Medulla oblongata (tissue), 1 donor: ENCODE measurements around the gene SNU13.
A peak's percentile ranks its signal among the peaks of the same experiment; 100 is the strongest.
"Not testable (repeated sequence)": the region's sequence is repeated elsewhere in the genome, so short reads cannot be mapped to it uniquely, and the experiment has no call there.

Source experiments
- DNase-seq: peaks from one replicate; pipeline ENCODE4 v3.0.0-alpha.2; 2015; ENCODE audit errors: extremely low spot score

SNU13 gene

GRCh38 chr22:41688365-41689211 is at the start of gene SNU13:
Gene SNU13, minus strand, starts transcription at chr22:41688867. Its CDS starts 71 bp downstream, at chr22:41688796.
- peak; percentile 92 for DNase-seq

GRCh38 chr22:41733241-41733640 is 44.6 kb upstream of the SNU13 start:
- DNase-seq: not testable (repeated sequence)

- no peak for DNase-seq
Observed at GRCh38 chr22:41732096-41732772, 43.6 kb upstream of the SNU13 start.

DNA sequence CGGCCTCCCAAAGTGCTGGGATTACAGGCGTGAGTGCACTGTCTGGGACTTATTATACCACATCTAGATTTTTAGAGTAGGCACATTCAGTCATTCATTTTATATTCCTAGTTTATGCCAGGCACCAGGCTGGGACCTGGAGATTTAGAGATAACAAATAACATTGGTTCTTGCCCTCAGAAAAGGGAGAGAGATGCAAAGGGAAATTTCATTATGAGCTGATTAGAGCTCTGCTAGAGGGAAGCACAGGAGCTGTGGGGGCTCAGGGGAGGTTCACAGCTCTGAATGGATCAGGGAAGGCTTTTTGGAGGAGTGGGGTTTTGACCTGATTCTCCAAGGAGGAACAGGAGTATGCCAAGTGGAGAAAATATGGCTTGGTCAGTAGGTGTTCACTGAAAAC is 42.9 kb upstream of the SNU13 start:
- DNase-seq: no peak

- DNase-seq: no peak
Observed at GRCh38 chr22:41725510-41726110, 36.9 kb upstream of the SNU13 start.

DNA sequence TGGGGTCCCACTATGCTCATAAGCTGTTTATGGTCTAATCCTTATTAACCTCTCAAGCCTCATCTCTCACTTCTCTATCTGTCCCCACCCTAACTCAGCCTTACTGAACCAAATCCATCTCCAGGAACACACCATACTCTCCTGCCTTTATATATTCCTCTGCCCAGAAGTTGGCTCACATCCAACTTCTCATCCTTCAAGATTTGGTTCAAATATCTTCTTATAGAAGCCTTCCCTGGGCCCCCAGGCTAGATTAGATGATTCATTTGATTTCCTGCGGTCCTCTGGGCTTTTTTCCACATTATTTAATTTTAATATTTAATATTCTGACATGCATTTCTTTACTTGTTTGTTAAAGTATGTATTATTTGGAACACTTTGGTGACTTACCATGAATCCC is 33.8 kb upstream of the SNU13 start:
- DNase-seq: no peak

DNA sequence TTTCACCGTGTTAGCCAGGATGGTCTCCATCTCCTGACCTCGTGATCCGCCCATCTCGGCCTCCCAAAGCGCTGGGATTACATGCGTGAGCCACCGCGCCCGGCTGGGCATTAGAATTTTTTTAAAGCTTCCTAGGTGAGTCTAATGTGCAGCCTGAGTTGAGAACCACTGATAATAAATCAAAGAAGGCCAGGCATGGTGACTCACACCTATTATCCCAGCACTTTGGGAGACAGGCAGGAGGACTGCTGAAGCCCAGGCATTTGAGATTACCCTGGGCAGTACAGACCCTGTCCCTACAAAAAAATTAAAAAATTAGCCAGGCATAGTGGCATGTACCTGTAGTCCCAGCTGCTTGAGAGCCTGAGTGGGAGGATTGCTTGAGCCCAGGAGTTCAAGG is 24.3 kb upstream of the SNU13 start:
- no peak for DNase-seq

GRCh38 chr22:41709341-41709740 is 20.7 kb upstream of the SNU13 start:
- DNase-seq: no peak

GRCh38 chr22:41702763-41703162 is 14.1 kb upstream of the SNU13 start:
- no peak for DNase-seq

DNA sequence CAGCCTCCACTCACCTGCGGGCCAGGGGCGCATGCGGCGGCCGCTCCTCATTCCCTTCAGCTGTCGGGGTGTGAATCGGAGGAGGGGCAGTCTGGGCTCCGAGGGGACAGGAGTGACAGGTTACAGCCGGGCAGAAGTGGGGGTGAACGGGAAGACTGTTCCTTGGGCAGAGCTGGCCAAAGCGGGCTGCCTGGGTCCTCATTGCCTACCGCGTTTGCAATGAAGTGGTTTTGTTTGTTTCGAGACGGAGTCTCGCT is 11.4 kb upstream of the SNU13 start:
- no peak for DNase-seq

GRCh38 chr22:41699264-41700107 is 10.8 kb upstream of the SNU13 start, which contains the start of gene MEI1:
Gene MEI1, plus strand, starts transcription at chr22:41699503. Its CDS starts 36 bp downstream, at chr22:41699539.
- peak; percentile 90 for DNase-seq

GRCh38 chr22:41697126-41697775 is 8.6 kb upstream of the SNU13 start:
- peak; percentile 95 for DNase-seq

DNA sequence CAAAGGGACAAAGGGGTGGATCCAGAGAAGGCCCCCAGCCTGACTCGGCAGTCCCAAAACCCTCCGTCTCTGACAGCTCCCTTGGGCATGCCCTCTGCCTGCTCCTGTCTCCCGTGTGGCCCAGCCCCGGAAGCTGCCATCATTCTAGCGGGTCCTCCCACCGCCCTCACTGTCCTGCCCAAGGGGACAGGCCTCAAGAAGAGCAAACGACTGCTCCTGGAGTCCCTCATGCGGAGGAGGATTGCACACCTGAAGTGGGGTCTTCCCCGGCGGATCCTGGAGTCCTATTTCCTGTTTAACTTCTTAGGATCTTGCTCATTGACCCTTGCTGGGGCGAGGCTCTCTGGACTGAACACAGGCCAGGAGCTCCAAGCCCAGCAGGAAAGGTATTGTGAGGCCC is 8.0 kb upstream of the SNU13 start:
- DNase-seq: no peak

DNA sequence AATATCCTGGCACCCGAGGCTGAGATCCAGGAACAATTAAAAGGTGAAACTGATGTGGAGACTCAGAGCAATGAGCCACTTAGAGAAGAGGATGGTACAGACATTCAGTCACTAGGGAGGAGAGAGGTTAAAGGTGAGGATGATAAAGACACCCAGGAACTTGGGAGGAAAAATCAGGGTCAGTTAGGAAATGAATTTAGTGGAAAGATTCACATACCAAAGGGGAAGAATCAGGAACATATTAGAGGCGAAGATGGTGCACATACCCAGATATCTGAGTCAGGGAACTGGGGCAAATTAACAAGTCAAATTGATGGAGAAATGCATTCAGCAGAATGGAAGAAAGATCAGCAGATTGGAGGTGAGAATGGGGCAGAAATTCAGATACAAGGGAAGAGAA is 6.5 kb upstream of the SNU13 start:
- no peak for DNase-seq

GRCh38 chr22:41690476-41690875 is 1.8 kb upstream of the SNU13 start:
- DNase-seq: no peak

DNA sequence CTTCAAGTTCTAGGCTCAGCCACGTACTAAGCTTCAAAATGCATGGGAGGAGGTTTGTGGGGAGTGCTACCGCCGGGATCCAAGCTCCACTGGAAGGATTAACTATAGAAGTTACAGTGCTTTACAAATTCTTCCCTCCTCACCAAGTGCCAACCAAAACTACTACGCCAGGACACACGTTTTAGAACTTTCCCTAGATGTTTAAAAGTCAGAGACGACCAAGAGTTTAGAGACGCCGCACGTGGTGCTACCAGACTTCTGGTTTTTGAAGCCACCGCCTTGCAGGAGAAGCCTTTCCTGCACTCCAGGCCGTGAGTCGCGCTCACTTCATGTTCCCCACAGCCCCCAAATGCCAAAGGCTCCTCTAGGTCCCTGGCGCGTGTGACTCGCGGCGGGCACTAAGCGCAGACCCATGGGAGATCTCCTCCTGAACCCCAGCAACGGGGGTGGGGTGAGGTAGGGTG is 734 bp downstream of the SNU13 start:
- peak; percentile 28 for DNase-seq

GRCh38 chr22:41686890-41687289 is 1.8 kb downstream of the SNU13 start:
- not testable (repeated sequence) for DNase-seq

- no peak for DNase-seq
Observed at GRCh38 chr22:41684194-41684593, 4.5 kb downstream of the SNU13 start.

GRCh38 chr22:41683616-41684015 is 5.1 kb downstream of the SNU13 start:
- DNase-seq: no peak

- no peak for DNase-seq
Observed at GRCh38 chr22:41683052-41683451, 5.6 kb downstream of the SNU13 start.

DNA sequence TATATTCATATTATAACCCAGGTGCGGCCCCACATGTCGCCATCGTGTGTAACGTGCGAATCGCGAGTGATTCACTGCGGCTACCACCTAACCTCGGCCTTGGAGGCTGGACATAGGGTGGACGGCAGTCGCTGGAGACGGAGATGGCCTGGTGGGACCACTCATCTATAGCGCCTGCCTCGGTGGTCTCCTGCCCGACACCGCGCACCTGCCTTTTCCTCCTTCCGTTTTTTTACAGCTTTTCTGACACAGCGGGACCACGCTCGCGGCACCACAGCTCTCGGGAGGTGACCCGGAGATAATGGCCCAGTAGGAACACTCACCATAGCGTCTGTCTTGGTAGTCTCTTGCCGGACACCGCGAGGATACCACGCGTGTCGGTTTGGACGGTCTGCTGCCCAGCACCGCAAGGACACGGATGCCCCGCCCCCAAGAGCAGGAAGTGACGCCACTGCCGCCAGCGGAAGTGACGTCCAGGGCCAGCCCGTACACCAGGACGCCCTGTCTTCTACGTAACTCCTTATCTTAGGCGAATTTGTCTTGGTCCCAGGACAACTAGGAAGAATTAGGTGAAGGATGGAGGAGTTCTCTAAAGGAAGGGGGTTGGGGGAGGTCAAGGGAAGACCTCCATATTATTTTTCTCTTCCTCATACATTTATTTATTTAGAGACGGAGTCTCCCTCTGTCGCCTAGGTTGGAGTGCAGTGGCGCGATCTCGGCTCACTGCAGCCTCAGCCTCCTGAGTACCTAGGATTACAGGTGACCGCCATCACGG is 6.4 kb downstream of the SNU13 start:
- peak; percentile 83 for DNase-seq
